HG03097 (cell line): ENCODE measurements around the gene BICC1.
"Not testable (repeated sequence)": the region's sequence is repeated elsewhere in the genome, so short reads cannot be mapped to it uniquely, and the experiment has no call there.

Experiments
- ATAC-seq: cut with Tn5 transposase; IDR thresholded peaks from one replicate; pipeline ENCODE4 v1.9.1; 2021; ENCODE audit not compliant: unreplicated experiment, low FRiP score

BICC1 gene

GRCh38 chr10:58590152-58590840 lies 77.6 kb downstream of the BICC1 start:
- no peak for ATAC-seq

DNA sequence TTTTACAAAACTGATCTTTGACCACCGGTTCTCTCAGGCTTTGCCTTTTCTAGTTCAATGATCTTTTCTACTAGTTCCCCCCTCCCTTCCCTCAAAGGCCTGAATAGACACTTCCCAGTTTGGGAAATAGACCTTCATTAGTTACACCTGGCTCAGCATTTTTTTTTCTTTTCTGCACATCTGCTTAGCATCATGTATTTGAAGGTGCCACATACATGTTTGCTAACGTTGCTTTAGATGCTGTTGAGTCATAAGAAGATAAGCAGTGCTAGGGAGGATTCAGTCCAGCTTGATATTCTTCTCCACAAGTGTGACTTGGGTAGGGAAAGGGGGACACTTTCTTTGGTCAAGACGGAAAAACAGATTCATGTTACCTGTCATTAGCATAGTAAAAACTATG lies 78.3 kb downstream of the BICC1 start:
- no peak for ATAC-seq

GRCh38 chr10:58593008-58593407 lies 80.3 kb downstream of the BICC1 start:
- ATAC-seq: no peak

DNA sequence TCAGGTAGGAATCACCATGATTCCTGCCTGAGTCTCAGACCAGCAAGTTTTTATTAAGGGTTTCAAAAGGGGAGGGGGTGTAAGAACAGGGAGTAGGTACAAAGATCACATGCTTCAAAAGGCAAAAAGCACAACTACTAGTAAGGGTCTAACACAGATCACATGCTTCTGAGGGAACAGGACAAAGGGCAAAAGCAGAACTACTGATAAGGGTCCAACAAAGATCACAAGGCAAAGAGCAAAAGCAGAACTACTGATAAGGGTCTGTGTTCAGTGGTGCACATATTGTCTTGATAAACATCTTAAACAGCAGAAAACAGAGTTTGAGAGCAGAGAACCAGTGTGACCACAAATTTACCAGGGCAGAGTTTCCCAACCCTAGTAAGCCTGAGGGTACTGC lies 84.5 kb downstream of the BICC1 start:
- not testable (repeated sequence) for ATAC-seq

GRCh38 chr10:58599927-58600553 lies 87.4 kb downstream of the BICC1 start:
- no peak for ATAC-seq

- ATAC-seq: no peak
These were observed 95.7 kb downstream of the BICC1 start for GRCh38 chr10:58608351-58608750.

DNA sequence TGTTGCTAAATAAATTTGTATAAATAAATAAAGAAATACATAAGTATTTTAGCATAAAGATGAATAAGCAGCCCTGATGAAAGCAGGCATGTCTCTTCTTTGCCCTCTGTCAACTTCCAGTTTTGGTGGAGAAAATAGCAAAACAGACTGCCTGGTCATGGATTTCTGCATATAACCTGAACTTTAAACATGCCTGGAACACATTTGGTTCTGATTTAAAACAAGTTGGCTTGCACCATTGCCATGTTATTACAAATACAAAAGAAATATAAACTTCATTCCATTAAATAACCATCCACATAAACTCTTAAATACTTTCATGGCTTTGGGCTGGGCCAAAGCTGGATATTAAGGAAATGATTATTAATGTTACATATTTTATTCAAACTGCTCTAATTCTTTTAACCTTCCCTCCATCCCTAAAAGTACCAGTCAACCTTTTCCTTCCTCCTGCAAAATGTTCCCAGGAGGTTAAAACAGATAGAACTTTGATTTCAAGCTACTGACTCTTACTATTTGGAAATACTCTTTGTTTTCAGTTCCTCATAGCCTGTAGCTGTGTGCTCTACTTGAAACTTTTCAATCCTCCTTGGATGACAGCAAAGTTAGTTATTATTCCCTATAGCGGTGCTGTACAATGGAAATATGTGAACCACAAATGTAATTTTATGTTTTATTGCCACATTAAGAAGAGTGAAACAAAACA lies 96.3 kb downstream of the BICC1 start:
- no peak for ATAC-seq

- ATAC-seq: no peak
These were observed 97.0 kb downstream of the BICC1 start for GRCh38 chr10:58609532-58610150.

DNA sequence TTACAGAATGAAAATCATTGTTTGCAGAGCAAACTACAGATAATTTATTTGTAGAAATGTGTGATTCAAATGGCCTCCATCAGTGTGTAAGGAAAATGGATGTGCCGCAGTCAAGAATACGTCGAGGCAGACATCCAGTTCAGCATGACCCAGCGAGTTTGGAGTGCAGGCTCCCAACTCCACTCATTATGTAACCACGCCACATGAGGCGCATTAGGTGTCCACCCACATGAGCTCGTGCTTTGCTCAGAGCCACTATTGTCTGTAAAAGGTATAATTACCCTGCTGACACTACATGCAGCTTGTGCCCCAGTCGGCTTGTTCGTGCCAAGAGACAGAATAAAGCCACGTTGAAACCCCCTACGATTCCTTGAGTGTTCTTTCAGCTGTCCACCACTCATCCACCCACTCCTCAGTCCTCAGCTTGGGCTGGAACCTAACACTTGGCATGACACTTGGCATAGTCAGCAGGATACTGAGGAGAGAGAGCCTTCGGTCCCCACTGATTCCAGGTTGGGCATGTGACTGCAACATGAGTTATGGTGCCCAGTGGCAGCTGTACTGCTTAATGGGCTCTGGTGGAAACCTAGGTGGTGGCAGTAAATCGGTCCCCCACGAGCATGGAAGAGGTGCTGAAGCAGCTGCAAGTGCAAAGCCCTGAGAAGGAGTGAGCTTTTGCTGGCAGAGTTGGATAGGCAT lies 102.7 kb downstream of the BICC1 start:
- ATAC-seq: no peak

DNA sequence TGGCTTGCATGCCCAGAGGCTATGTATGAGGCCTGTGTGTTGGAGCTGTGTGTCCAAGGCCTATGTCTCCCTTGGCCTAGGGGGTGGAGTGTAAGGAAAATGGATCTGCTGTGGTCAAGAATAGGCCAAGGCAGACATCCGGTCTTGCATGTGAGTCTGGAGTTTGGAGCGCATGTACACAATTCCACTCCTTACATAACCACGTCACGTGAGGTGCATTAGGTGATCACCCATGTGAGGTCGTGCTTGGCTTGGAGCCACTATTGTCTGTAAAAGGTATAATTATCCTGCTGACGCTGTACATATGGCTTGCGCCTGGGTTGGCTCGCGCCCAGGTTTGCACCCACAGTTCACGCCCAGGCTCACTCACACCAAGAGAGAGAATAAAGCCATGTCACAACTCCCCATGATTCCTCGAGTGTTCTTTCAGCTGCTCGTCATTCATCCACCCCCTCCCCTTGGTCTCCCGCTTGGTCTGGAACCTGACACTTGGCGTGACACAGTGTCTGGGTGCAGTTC lies 105.5 kb downstream of the BICC1 start:
- no peak for ATAC-seq

DNA sequence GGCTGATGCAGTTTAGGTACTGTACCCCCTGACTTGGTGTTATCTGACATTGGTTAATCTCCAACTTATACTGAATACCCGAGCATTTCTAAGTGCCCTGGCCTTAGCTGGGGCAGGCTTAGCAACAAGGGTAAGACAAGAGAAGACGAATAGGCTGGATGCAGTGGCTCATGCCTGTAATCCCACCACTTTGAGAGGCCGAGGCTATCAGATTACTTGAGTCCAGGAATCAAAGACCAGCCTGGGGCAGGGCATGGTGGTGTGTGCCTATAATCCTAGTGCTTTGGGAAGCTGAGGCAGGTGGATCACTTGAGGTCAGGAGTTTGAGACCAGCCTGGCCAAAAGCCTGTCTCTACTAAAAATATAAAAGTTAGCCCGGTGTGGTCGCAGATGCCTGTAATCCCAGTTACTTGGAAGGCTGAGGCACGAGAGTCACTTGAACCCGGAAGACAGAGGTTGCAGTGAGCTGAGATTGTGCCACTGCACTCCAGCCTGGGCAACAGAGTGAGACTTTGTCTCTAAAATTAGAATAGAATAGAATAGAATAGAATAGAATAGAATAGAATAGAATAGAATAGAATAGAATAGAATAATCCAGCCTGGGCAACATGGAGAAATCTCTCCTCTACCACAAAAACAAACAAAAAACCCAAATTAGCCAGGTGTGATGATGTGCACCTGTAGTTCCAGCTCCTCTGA lies 108.9 kb downstream of the BICC1 start:
- ATAC-seq: no peak

DNA sequence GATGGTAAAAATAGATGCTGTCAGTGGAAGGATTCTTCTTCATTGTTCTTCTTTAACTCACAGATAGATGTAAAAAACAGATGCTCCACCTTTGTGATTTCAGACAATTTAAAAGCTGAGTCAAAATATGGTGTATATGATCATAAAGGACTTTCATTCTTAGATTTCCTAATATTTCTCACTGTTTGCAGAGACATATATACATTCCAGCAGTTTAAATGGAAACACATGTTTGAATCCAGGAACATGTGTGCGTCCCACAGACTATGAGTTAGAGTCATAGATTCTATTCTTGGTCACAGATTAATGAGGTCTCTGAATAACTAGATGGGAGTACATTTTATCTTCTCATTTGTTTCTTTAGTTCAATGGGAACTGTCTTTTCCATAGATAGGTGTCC lies 109.6 kb downstream of the BICC1 start:
- ATAC-seq: no peak

DNA sequence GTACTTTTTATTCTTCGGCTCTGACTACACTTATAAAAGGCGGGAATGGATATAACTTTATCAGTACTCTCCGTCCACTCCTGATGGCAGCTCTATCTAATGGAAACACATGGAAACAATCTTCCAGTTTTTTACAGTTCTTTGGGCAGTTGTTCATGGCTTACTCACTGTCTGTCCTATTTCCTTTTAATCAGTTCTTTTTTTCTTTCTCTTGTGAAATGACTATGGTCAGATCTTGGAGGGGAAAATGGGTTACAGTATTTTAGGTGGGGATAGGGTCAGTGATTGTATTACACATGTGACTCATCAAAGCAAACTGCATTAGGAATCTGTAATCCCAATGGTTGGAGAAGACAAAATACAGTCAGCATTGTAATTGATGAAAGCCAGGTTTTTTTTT lies 112.4 kb downstream of the BICC1 start:
- no peak for ATAC-seq

- no peak for ATAC-seq
These were observed 114.7 kb downstream of the BICC1 start for GRCh38 chr10:58627392-58627791.

DNA sequence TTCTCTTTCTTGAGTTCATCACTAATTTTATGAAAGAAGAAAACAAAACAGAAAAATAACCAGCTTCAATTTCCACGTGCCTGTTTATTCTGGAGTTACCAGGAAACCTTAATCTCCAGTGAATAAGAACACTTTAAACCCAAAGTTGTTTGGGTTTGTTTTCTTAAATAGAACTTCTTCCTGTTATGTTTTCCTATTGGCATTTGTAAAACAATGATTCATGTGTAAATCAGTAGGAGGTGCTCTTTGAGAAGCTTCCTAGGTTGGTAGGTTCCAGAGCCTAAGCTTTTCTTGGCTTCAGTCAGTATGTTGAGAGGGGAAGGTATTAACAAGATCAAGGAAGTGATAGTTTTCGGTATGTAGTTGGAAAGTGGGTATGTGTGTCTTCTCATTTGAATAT lies 119.0 kb downstream of the BICC1 start:
- ATAC-seq: no peak

- ATAC-seq: no peak
These were observed 119.5 kb downstream of the BICC1 start for GRCh38 chr10:58632216-58632615.

- ATAC-seq: no peak
These were observed 124.7 kb downstream of the BICC1 start for GRCh38 chr10:58637352-58637751.

DNA sequence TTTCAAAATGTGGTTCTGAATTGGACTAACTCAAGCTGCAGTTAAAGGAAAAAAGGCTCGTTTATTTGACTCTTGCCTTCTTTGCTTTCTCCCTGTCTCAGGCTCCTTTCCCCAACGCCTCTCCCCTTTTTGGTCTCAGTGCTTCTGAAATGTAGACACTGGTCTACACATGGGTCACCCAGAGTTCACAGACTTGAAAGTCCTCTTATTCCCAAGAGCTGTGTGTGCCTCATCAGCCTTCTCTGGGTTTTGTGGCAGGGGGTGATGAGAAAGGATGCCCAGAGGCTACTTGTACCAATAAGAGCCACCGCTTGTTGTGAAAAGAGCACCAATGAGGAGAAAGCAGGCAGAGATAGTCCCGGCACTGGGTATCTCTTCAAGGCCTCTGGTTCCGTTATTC lies 125.7 kb downstream of the BICC1 start:
- ATAC-seq: no peak

GRCh38 chr10:58641095-58641531 lies 128.4 kb downstream of the BICC1 start:
- no peak for ATAC-seq

DNA sequence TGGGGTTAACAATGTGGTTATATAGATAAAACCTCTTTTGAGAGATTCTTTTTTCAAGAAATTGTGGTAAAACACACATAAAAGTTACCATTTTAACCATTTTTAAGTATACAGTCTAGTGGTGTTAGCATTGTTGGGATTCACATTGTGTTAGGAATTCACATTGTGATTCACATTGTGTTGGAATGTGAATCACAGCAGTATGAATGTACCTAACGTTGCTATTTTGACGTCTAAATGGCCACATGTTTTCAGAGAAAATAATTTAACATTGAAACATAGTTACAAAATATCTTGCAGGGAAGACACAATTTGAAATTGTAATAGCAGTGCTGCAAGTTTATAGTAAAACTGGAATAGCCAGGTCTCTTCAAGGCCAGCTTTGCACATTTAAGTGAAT lies 129.0 kb downstream of the BICC1 start:
- no peak for ATAC-seq
